Activated naive CD8-positive, alpha-beta T cell treated with anti-CD3 and anti-CD28 coated beads, Interleukin-2, amount 10 ng/mL, durations not matched to agents 7 days and 5 days (primary cell): ENCODE measurements around the gene SCAP. TPM values are rescaled to one million over a fixed set of nuclear protein-coding genes. Genes with fewer than 3 reads are reported as not detected.
"Not testable (repeated sequence)": the region's sequence is repeated elsewhere in the genome, so short reads cannot be mapped to it uniquely, and the experiment has no call there.

Experiments used
- ATAC-seq: fragments of 150-1000 bp; cut with Tn5 transposase; one replicate; pipeline ENCODE4 v1.10.0; 2021; ENCODE audit warnings: low read depth, moderate library complexity
- POLR2A ChIA-PET: fragments of 350-600 bp; sonication (Branson Sonifier 250); formaldehyde crosslinking; loops from one replicate; lab custom pipeline; 2021; ENCODE audit warnings: antibody characterized with exemption; lab: Charles Lee
- DNase-seq: peaks from one replicate; pipeline ENCODE4 v3.0.0; 2021
- H3K27ac Mint-ChIP-seq: one replicate; pipeline ENCODE4 v1.8.0; 2022; ENCODE audit warnings: mild to moderate bottlenecking, mixed read lengths
- H3K27me3 Mint-ChIP-seq: one replicate; pipeline ENCODE4 v1.8.0; 2022; ENCODE audit warnings: mild to moderate bottlenecking, moderate library complexity, mixed read lengths
- H3K36me3 Mint-ChIP-seq: one replicate; pipeline ENCODE4 v1.8.0; 2021; ENCODE audit warnings: mild to moderate bottlenecking, mixed read lengths
- H3K4me1 Mint-ChIP-seq: one replicate; pipeline ENCODE4 v1.8.0; 2021; ENCODE audit warnings: mixed read lengths
- H3K4me3 Mint-ChIP-seq: one replicate; pipeline ENCODE4 v1.8.0; 2022; ENCODE audit warnings: mild to moderate bottlenecking, moderate library complexity, mixed read lengths
- H3K9me3 Mint-ChIP-seq: one replicate; pipeline ENCODE4 v1.8.0; 2021; ENCODE audit warnings: mixed read lengths
- total RNA-seq, 2 experiments: library from RNA; stranded (reverse); gene quantifications; one replicate each; pipeline ENCODE4 v1.2.3, GENCODE V29; 2021

SCAP gene
- total RNA-seq, 2 experiments from 2014 or later, result 73.5 to 80.1 TPM

GRCh38 chr3:47503033-47503432, 27.3 kb upstream of the SCAP start:
- peak overlapping the region; percentile 58 for H3K27ac Mint-ChIP-seq
- DNase-seq, result no peak
- no peaks in the 10 kb centered on the region for H3K9me3 Mint-ChIP-seq
- H3K4me1 Mint-ChIP-seq, result no peaks in the 10 kb centered on the region
- no peak for ATAC-seq
- POLR2A ChIA-PET, result interaction anchor here (0.9 kb wide), 1 partner anchor 10 kb away, joined by 3 read pairs; no protein-coding TSS in a partner anchor
- no peaks in the 10 kb centered on the region for H3K27me3 Mint-ChIP-seq
- no peak overlapping the region for H3K4me3 Mint-ChIP-seq
- H3K36me3 Mint-ChIP-seq, result peaks cover 30% of the 10 kb centered on the region

DNA sequence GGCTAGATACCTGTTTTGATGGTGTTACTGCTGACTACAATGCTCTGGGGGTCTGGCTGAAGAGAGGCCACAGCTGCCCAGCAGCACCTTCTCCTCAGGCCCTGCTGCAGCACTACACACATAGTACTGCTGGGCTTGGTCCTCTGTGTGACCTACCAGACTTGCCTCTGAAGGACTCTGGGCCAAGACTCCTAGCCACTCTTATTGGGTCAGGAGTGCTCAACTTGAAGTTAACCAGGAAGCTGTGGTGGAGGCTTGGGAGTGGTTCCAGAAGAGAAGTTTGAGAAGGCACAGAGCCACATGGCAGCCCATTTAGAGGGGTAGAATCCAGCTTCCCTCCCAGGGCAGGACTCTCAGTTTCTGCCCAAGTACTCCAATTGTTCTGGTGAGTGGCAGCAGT, 21.2 kb upstream of the SCAP start:
- Mint-ChIP-seq H3K4me3 (no peak overlapping the region), H3K36me3 (peaks cover 27% of the 10 kb centered on the region), H3K4me1 (no peaks in the 10 kb centered on the region), H3K27ac (no peak overlapping the region), H3K9me3 (no peaks in the 10 kb centered on the region), H3K27me3 (no peaks in the 10 kb centered on the region)
- no peak for DNase-seq
- POLR2A ChIA-PET, result no interaction called here
- no peak for ATAC-seq

DNA sequence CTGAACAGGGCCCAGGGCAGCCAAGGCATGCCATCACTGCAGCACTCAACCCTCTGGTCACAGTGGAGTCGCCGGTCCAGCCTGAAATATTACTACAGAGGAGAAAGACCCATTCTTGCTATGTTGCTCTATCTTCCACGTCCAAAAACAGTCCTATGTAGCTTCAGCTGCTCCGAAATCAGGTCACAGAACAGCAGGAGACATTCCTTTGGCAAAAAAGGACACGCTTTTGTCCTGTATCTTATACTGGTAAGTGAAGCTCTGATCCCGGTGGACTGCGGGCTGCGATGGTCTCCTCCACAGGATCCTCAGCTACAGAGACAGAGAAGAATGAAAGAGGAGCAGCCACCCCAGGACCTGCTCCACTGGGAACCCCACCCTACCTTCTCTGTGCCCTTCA, 20.1 kb upstream of the SCAP start:
- no peak overlapping the region for H3K27ac Mint-ChIP-seq
- no peak for ATAC-seq

DNA sequence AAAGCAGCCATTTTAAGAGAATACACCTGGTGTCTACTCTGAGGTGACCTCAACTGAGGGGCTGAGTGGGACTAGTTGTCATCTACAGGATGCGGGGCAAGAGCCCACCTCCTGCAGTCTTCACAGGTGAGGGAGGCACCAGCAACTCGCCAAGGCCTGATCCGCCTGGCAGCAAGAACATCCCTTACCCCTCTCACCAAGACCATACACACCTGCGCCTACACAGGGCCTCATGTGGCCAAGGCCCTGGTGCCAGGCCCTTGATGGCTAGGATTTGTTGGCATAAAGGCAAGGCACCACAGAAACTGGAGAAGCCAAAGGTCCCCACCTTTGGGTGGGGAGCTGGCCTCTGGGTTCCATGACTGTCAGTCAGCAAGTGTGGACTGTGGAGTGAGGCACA, 19.4 kb upstream of the SCAP start:
- H3K27me3 Mint-ChIP-seq, result no peaks in the 10 kb centered on the region
- H3K36me3 Mint-ChIP-seq, result peaks cover 19% of the 10 kb centered on the region
- DNase-seq, result no peak
- POLR2A ChIA-PET, result no interaction called here
- no peaks in the 10 kb centered on the region for H3K4me1 Mint-ChIP-seq
- H3K27ac Mint-ChIP-seq, result no peak overlapping the region
- H3K9me3 Mint-ChIP-seq, result no peaks in the 10 kb centered on the region
- ATAC-seq, result no peak
- no peak overlapping the region for H3K4me3 Mint-ChIP-seq

More for the DNA sequence above, 20.1 kb upstream of the SCAP start:
- no peaks in the 10 kb centered on the region for H3K4me1 Mint-ChIP-seq
- no peak overlapping the region for H3K4me3 Mint-ChIP-seq
- no peak for DNase-seq
- no peaks in the 10 kb centered on the region for H3K9me3 Mint-ChIP-seq
- no peaks in the 10 kb centered on the region for H3K27me3 Mint-ChIP-seq
- POLR2A ChIA-PET, result no interaction called here
- H3K36me3 Mint-ChIP-seq, result peaks cover 21% of the 10 kb centered on the region

DNA sequence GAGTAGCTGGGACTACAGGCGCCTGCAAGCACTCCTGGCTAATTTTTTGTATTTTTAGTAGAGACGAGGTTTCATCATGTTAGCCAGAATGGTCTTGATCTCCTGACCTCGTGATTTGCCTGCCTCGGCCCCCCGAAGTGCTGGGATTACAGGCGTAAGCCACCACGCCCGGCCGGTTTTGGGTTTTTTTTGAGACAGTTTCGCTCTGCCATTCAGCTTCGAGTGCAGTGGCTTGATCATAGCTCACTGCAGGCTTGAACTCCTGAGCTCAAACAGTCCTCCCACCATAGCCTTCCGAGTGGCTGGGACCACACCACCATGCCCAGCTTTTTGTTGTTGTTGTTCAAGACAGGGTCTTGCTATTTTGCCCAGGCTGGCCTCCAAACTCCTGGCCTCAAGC, 16.0 kb upstream of the SCAP start:
- H3K27ac Mint-ChIP-seq, result no peak overlapping the region

GRCh38 chr3:47491186-47491585, 15.4 kb upstream of the SCAP start:
- POLR2A ChIA-PET, result interaction anchor here (1.4 kb wide), 1 partner anchor 9 kb away, joined by 3 read pairs; no protein-coding TSS in a partner anchor
- H3K27me3 Mint-ChIP-seq, result no peaks in the 10 kb centered on the region
- H3K4me1 Mint-ChIP-seq, result no peaks in the 10 kb centered on the region
- DNase-seq (no peak), ATAC-seq (no peak)
- no peak overlapping the region for H3K4me3 Mint-ChIP-seq
- peaks cover 10% of the 10 kb centered on the region for H3K36me3 Mint-ChIP-seq
- H3K9me3 Mint-ChIP-seq, result no peaks in the 10 kb centered on the region
- H3K27ac Mint-ChIP-seq, result no peak overlapping the region

More for the DNA sequence above, 16.0 kb upstream of the SCAP start:
- no peaks in the 10 kb centered on the region for H3K4me1 Mint-ChIP-seq
- H3K27me3 Mint-ChIP-seq, result no peaks in the 10 kb centered on the region
- POLR2A ChIA-PET, result interaction anchor here (1.4 kb wide), 1 partner anchor 10 kb away, joined by 3 read pairs; no protein-coding TSS in a partner anchor
- DNase-seq, result no peak
- H3K36me3 Mint-ChIP-seq, result peaks cover 13% of the 10 kb centered on the region
- ATAC-seq, result no peak
- H3K4me3 Mint-ChIP-seq, result no peak overlapping the region
- H3K9me3 Mint-ChIP-seq, result no peaks in the 10 kb centered on the region

DNA sequence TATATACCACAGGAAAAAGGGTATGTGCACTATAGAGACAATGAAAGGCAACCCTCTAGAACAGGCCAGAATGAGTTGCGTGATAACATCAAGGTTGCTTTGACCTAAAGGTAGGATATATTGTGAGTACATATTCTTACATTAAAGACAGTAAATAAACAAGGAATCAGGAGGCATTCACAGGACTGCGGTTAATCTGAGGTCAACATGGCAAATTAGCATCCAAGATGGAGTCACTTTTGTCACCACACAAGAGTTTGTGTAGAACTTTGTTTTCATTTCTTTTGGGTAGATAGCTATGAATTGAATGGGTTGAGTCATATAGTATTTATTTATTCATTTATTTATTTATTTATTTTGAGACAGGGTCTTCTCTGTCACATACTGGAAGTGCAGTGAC, 11.5 kb upstream of the SCAP start:
- ATAC-seq (no peak), DNase-seq (no peak)
- POLR2A ChIA-PET, result no interaction called here
- Mint-ChIP-seq H3K4me1 (no peaks in the 10 kb centered on the region), H3K27ac (no peak overlapping the region), H3K27me3 (no peaks in the 10 kb centered on the region), H3K4me3 (no peak overlapping the region), H3K9me3 (no peaks in the 10 kb centered on the region), H3K36me3 (peaks cover 8% of the 10 kb centered on the region)

GRCh38 chr3:47485812-47486211, 10.1 kb upstream of the SCAP start:
- H3K9me3 Mint-ChIP-seq, result no peaks in the 10 kb centered on the region
- H3K36me3 Mint-ChIP-seq, result peaks cover 8% of the 10 kb centered on the region
- DNase-seq (no peak), ATAC-seq (no peak)
- no peaks in the 10 kb centered on the region for H3K27me3 Mint-ChIP-seq
- POLR2A ChIA-PET, result interaction anchor here (1.1 kb wide), 1 partner anchor 27 kb away, joined by 6 read pairs; no protein-coding TSS in a partner anchor
- no peaks in the 10 kb centered on the region for H3K4me1 Mint-ChIP-seq
- no peak overlapping the region for H3K27ac Mint-ChIP-seq
- H3K4me3 Mint-ChIP-seq, result no peak overlapping the region

GRCh38 chr3:47482366-47482765, 6.6 kb upstream of the SCAP start:
- ATAC-seq (no peak), DNase-seq (no peak)
- Mint-ChIP-seq H3K4me3 (no peak overlapping the region), H3K27ac (no peak overlapping the region), H3K36me3 (peaks cover 2% of the 10 kb centered on the region), H3K27me3 (no peaks in the 10 kb centered on the region), H3K9me3 (no peaks in the 10 kb centered on the region), H3K4me1 (no peaks in the 10 kb centered on the region)
- POLR2A ChIA-PET, result interaction anchor here (0.6 to 1.3 kb wide), 2 partner anchors 10 to 38 kb away, joined by 3 read pairs; no protein-coding TSS in a partner anchor

- not testable (repeated sequence) for H3K4me1 Mint-ChIP-seq, H3K27ac Mint-ChIP-seq, H3K9me3 Mint-ChIP-seq, H3K27me3 Mint-ChIP-seq, DNase-seq, H3K4me3 Mint-ChIP-seq, H3K36me3 Mint-ChIP-seq, ATAC-seq
- POLR2A ChIA-PET, result interaction anchor here (0.6 to 1.3 kb wide), 2 partner anchors 10 to 37 kb away, joined by 3 read pairs; no protein-coding TSS in a partner anchor
Measured at GRCh38 chr3:47481763-47482162, 6.0 kb upstream of the SCAP start.

- H3K4me3 Mint-ChIP-seq, H3K27ac Mint-ChIP-seq, DNase-seq, H3K36me3 Mint-ChIP-seq, POLR2A ChIA-PET, H3K9me3 Mint-ChIP-seq, H3K4me1 Mint-ChIP-seq, ATAC-seq, H3K27me3 Mint-ChIP-seq: not testable (repeated sequence)
Measured at GRCh38 chr3:47480267-47480666, 4.5 kb upstream of the SCAP start.

DNA sequence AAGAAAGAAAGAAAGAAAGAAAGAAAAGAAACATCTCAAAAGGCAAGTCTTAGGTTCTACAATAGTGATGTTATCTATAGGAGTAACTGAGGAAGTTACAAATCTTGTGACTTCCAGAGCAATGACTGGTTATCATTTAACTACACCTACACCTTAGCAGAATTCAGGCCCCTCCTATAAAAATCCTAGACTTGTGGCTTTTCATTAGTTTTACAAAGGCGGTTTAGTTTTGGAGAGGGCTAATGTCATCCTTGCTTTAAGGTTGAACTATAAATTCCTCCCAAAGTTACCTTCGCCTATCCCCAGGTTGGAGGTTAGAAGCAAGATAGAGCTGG, 4.1 kb upstream of the SCAP start:
- Mint-ChIP-seq H3K4me1 (peaks cover 11% of the 10 kb centered on the region), H3K4me3 (no peak overlapping the region), H3K27me3 (no peaks in the 10 kb centered on the region), H3K9me3 (no peaks in the 10 kb centered on the region), H3K27ac (no peak overlapping the region), H3K36me3 (no peaks in the 10 kb centered on the region)
- POLR2A ChIA-PET, result interaction anchor here (1.1 kb wide), 1 partner anchor 58 kb away, joined by 3 read pairs; no protein-coding TSS in a partner anchor
- ATAC-seq (no peak), DNase-seq (no peak)

DNA sequence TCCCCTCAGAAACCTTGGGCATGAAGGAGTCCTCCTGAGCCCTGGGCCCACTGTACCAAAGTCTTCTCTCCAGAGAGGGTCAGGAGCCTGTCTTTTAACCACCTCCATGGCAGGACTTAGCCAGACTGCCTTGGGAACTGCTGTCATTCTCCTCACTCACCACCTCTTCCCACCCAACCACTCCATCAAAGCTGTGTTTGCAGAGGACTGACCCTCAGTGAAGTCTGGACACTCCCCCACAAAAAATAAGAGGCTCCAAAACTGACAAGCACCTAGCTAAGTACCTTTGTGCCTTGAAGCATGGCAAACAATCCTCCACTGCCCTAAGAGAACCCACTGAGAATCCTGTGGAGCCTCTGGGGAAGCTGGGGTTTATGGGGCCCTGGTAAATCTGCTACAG, 2.3 kb upstream of the SCAP start:
- H3K27ac Mint-ChIP-seq, result peak overlapping the region; percentile 43
- POLR2A ChIA-PET, result no interaction called here
- no peak overlapping the region for H3K4me3 Mint-ChIP-seq

GRCh38 chr3:47476644-47477199, 981 bp upstream of the SCAP start:
- Mint-ChIP-seq H3K36me3 (no peaks in the 10 kb centered on the region), H3K4me1 (peaks cover 20% of the 10 kb centered on the region), H3K9me3 (no peaks in the 10 kb centered on the region), H3K4me3 (peak overlapping the region; percentile 91), H3K27me3 (no peaks in the 10 kb centered on the region), H3K27ac (peak overlapping the region; percentile 90)
- POLR2A ChIA-PET, result interaction anchor here (1.9 to 2.5 kb wide), 2 partner anchors 37 to 55 kb away, joined by 9 to 28 read pairs; partner anchors contain the start of gene ELP6
- DNase-seq, result peak; percentile 32
- no peak for ATAC-seq

More for the DNA sequence above, 2.3 kb upstream of the SCAP start:
- no peaks in the 10 kb centered on the region for H3K36me3 Mint-ChIP-seq
- H3K4me1 Mint-ChIP-seq, result peaks cover 20% of the 10 kb centered on the region
- no peaks in the 10 kb centered on the region for H3K9me3 Mint-ChIP-seq
- no peak for ATAC-seq
- H3K27me3 Mint-ChIP-seq, result no peaks in the 10 kb centered on the region
- DNase-seq, result no peak
